Activated naive CD4-positive, alpha-beta T cell treated with anti-CD3 and anti-CD28 coated beads, Interleukin-2, amount 50 U/mL, for 16 hours (primary cell): Measurements from ENCODE around the gene CPHXL.

ENCODE experiments used
- DNase-seq: peaks from one replicate; pipeline ENCODE4 v3.0.0-alpha.2; 2020

The CPHXL gene

GRCh38 chr16:75697571-75697970 is 28.7 kb downstream of the CPHXL start:
- DNase-seq: no peak

GRCh38 chr16:75695708-75696107 is 30.6 kb downstream of the CPHXL start:
- DNase-seq: no peak

GRCh38 chr16:75687361-75687760 is 38.9 kb downstream of the CPHXL start:
- DNase-seq: no peak

DNA sequence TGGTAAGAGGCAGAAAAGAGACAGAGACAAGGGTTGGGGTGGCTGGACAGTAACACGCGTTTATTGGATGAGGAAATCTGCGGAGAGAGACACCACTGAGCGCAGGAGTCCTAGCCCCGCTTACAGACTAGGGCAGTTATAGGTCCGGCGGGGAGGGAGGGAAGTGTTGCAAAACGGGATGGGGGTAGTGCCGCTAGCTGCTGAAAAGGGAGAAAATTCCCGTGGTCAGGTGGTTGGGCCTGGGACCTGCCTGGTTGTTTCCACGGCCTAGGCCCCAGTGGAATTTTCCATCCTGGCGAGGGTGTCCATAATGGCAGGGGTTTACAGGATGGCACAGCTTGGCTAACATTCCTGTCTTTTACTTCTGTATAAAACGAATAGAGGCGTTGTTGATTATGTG is 44.0 kb downstream of the CPHXL start:
- no peak for DNase-seq

GRCh38 chr16:75679366-75679765 is 46.9 kb downstream of the CPHXL start:
- no peak for DNase-seq

DNA sequence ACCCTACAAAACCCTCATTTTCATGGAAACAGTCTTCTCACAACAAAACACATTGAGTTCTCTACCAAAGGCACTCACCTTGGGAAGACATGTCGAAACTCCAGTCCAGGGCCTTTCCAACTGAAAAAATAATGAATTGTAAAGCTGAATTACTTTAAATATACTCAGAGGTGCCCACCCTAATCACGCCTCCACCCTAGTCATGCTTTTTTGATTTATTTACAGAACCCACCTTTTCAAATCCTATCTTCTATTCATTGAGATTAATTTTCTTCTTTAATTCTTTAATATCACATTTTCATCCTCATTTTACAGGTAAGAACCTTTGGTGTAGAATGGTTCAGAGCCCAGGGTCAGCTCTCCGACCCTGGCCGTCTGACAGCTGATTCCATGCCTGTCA is 49.4 kb downstream of the CPHXL start, which contains the start of gene CPHXL2:
TSS of gene CPHXL2 (minus strand) at position 101 of the 400 bp plus-strand sequence. CDS start at position 91, 10 bp downstream.
- no peak for DNase-seq

- no peak for DNase-seq
Observed at GRCh38 chr16:75667503-75667902, 58.8 kb downstream of the CPHXL start.
